PC-3 (cell line): Measurements from ENCODE around the gene MYH15. TPM values are rescaled to one million over a fixed set of nuclear protein-coding genes. Genes with fewer than 3 reads are reported as not detected.
A peak's percentile ranks its signal among the peaks of the same experiment; 100 is the strongest.

Experiments used
- ATAC-seq: fragments of 200-7000 bp; cut with Tn5 transposase; 2 replicates; pipeline ENCODE4 v1.9.1; 2020; ENCODE audit warnings: mild to moderate bottlenecking, moderate library complexity
- BruUV-seq: library from RNA; stranded (reverse); fragments of 400-500 nt; replicated peaks from 2 replicates; lab custom pipeline; 2021; lab: Mats Ljungman, UMichigan
- CTCF ChIA-PET: fragments of 300-600 bp; sonication (Branson Sonifier 250); formaldehyde crosslinking; loops from one replicate; lab custom pipeline; 2022; ENCODE audit warnings: antibody characterized with exemption; lab: Charles Lee
- POLR2A ChIA-PET: fragments of 300-600 bp; sonication (Branson Sonifier 250); formaldehyde crosslinking; loops from one replicate; lab custom pipeline; 2022; ENCODE audit warnings: antibody characterized with exemption; ENCODE audit not compliant: unreplicated experiment; lab: Charles Lee
- DNase-seq: peaks from one replicate; pipeline ENCODE4 v3.0.0-alpha.2; 2015
- H2AFZ ChIP-seq: fragments of 300-600 bp; sonication (generic); 2 replicates; pipeline ENCODE4 v1.6.0; 2016; ENCODE audit warnings: antibody characterized with exemption, low read length
- H3F3A ChIP-seq: fragments of 300-600 bp; sonication (generic); one replicate; pipeline ENCODE4 v1.6.0; 2017; ENCODE audit warnings: antibody characterized with exemption, low read length, control low read depth, mild to moderate bottlenecking; ENCODE audit not compliant: unreplicated experiment
- H3K27ac ChIP-seq: fragments of 300-600 bp; sonication (generic); 2 replicates; pipeline ENCODE4 v1.5.1; 2016; ENCODE audit warnings: mild to moderate bottlenecking, low read length
- H3K27me3 ChIP-seq: fragments of 300-600 bp; sonication (generic); 2 replicates; pipeline ENCODE4 v1.6.1; 2016; ENCODE audit warnings: low read length, mixed read lengths
- H3K36me3 ChIP-seq: fragments of 300-600 bp; sonication (generic); 2 replicates; pipeline ENCODE4 v1.6.1; 2016; ENCODE audit warnings: low read depth, mixed run types, low read length, mixed read lengths
- H3K4me1 ChIP-seq: fragments of 300-600 bp; sonication (generic); 2 replicates; pipeline ENCODE4 v1.5.1; 2016; ENCODE audit warnings: low read length; ENCODE audit not compliant: insufficient read depth
- H3K4me2 ChIP-seq: fragments of 300-600 bp; sonication (generic); 2 replicates; pipeline ENCODE4 v1.6.0; 2016; ENCODE audit warnings: low read length
- H3K4me3 ChIP-seq: fragments of 300-600 bp; sonication (generic); 2 replicates; pipeline ENCODE4 v1.5.1; 2016; ENCODE audit warnings: mild to moderate bottlenecking, low read length, mixed read lengths
- H3K79me2 ChIP-seq: fragments of 300-600 bp; sonication (generic); 2 replicates; pipeline ENCODE4 v1.6.1; 2017; ENCODE audit warnings: low read length, mixed read lengths
- H3K9ac ChIP-seq: fragments of 300-600 bp; sonication (generic); 2 replicates; pipeline ENCODE4 v1.6.0; 2016; ENCODE audit warnings: mild to moderate bottlenecking, low read length
- H3K9me2 ChIP-seq: fragments of 300-600 bp; sonication (generic); replicated peaks from 2 replicates; pipeline ENCODE4 v1.6.1; 2016; ENCODE audit warnings: mixed run types, low read length, mixed read lengths
- H3K9me3 ChIP-seq: fragments of 300-600 bp; sonication (generic); 2 replicates; pipeline ENCODE4 v1.6.1; 2016; ENCODE audit warnings: low read length, mixed read lengths
- H4K20me1 ChIP-seq: fragments of 300-600 bp; sonication (generic); 2 replicates; pipeline ENCODE4 v1.6.1; 2016; ENCODE audit warnings: low read length, mixed read lengths
- EZH2 ChIP-seq: fragments of 300-600 bp; sonication (generic); IDR thresholded peaks from one replicate; pipeline ENCODE4 v1.6.1; 2017; ENCODE audit warnings: antibody characterized with exemption, mild to moderate bottlenecking, low read length; ENCODE audit not compliant: unreplicated experiment
- EZH2phosphoT487 ChIP-seq: fragments of 300-600 bp; sonication (generic); IDR thresholded peaks from 2 replicates; pipeline ENCODE4 v1.6.1; 2018; ENCODE audit warnings: mild to moderate bottlenecking, antibody characterized with exemption, low read length, borderline replicate concordance
- intact Hi-C: fragments of 100-400 bp; cut with micrococcal nuclease; formaldehyde crosslinking; loops from 2 replicates; pipeline ENCODE4 v1.9.0; 2023
- total RNA-seq: library from RNA; depleted of rRNA; stranded (reverse); fragments of >200 nt; gene quantifications from 2 replicates; pipeline ENCODE4 v1.2.3, GENCODE V29; 2014
- TF ChIP-seq, protein P1 (sequence below): fragments of 300-600 bp; sonication (generic); conservative IDR thresholded peaks from 2 replicates; pipeline ENCODE4 v1.5.1; 2017; ENCODE audit warnings: antibody characterized with exemption, low read depth, mild to moderate bottlenecking, low read length

MYH15 gene
- total RNA-seq, 1 experiment from 2014 or later = 2.4 TPM

DNA sequence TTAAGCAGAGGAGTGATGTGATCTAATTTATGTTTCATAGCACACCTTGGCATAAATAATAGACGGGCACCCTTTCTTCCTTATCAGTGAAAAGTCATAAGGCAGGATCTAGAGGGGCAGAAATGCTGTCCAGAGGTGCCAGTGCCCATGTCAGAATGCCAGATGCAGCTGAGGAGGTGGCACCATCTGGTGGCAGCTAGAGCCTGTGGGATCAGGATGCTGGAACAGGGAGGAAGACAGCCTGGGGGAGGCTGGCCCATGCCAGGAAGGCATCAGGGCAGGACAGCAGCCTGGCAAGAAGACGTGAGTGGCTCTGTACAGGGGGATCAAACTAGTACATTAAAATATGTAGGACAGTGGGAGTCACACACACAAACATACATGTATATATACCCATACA is 16.5 kb downstream of the MYH15 start:
- H3K4me1 ChIP-seq = 0 out of 2 replicates have a peak, but pooled peaks cover 3% of the 10 kb centered on the region
- H3K27ac ChIP-seq = no peak overlapping the region
- no peaks in the 10 kb centered on the region for H3K27me3 ChIP-seq
- no peak overlapping the region for H2AFZ ChIP-seq
- DNase-seq (peak; percentile 72), ATAC-seq (peak; percentile 89)
- no peaks in the 10 kb centered on the region for H4K20me1 ChIP-seq
- no TSS peak for BruUV-seq
- ChIA-PET CTCF (interaction anchor here (0.6 to 1.1 kb wide), 2 partner anchors 59 to 95 kb away, joined by 3 read pairs; partner anchors contain the start of genes CIP2A and DZIP3), POLR2A (no interaction called here)
- no peaks in the 10 kb centered on the region for H3K9me2 ChIP-seq
- no peak overlapping the region for H3K4me2 ChIP-seq
- no peaks in the 10 kb centered on the region for H3F3A ChIP-seq
- intact Hi-C loops = no loop called here
- no peaks in the 10 kb centered on the region for H3K79me2 ChIP-seq
- H3K9ac ChIP-seq = no peak overlapping the region
- H3K4me3 ChIP-seq = no peak overlapping the region
- no peak for TF ChIP-seq EZH2phosphoT487
- TF ChIP-seq, protein P1, sequence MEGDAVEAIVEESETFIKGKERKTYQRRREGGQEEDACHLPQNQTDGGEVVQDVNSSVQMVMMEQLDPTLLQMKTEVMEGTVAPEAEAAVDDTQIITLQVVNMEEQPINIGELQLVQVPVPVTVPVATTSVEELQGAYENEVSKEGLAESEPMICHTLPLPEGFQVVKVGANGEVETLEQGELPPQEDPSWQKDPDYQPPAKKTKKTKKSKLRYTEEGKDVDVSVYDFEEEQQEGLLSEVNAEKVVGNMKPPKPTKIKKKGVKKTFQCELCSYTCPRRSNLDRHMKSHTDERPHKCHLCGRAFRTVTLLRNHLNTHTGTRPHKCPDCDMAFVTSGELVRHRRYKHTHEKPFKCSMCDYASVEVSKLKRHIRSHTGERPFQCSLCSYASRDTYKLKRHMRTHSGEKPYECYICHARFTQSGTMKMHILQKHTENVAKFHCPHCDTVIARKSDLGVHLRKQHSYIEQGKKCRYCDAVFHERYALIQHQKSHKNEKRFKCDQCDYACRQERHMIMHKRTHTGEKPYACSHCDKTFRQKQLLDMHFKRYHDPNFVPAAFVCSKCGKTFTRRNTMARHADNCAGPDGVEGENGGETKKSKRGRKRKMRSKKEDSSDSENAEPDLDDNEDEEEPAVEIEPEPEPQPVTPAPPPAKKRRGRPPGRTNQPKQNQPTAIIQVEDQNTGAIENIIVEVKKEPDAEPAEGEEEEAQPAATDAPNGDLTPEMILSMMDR = peak; percentile 86
- H3K9me3 ChIP-seq = no peaks in the 10 kb centered on the region
- no peaks in the 10 kb centered on the region for H3K36me3 ChIP-seq

DNA sequence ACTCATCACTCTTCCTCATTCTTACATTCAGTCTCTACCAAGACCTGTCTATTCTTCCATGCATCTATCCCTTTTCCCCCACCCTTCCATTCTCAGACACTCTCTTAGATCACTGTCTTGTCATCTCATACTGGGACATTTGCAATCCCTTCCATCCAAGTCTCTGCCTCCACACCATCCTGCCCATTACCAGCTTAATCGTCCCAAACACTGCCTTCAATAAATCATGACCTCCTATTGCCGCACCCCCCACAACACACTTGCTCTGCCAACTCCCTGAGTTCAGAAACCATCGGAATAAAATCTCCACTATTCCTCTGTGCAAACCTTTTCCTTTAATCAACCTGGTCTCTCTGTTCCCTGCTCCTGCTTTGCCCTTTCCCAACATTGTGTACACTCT is 18.9 kb downstream of the MYH15 start:
- H3K4me2 ChIP-seq = no peak overlapping the region
- H3K9ac ChIP-seq = no peak overlapping the region
- H3F3A ChIP-seq = no peaks in the 10 kb centered on the region
- H2AFZ ChIP-seq = no peak overlapping the region
- peaks cover 15% of the 10 kb centered on the region for H3K4me1 ChIP-seq
- no peak overlapping the region for H3K4me3 ChIP-seq
- no peak overlapping the region for H3K27ac ChIP-seq
- ChIA-PET CTCF (no interaction called here), POLR2A (no interaction called here)
- TF ChIP-seq EZH2 = no peak
- TF ChIP-seq EZH2phosphoT487 = no peak
- TF ChIP-seq, protein P1 = no peak
- DNase-seq = no peak
- H4K20me1 ChIP-seq = no peaks in the 10 kb centered on the region
- H3K9me3 ChIP-seq = no peaks in the 10 kb centered on the region
- no peaks in the 10 kb centered on the region for H3K79me2 ChIP-seq
- BruUV-seq = no TSS peak
- intact Hi-C loops = no loop called here
- no peak for ATAC-seq
- no peaks in the 10 kb centered on the region for H3K9me2 ChIP-seq
- no peaks in the 10 kb centered on the region for H3K27me3 ChIP-seq
- H3K36me3 ChIP-seq = no peaks in the 10 kb centered on the region

DNA sequence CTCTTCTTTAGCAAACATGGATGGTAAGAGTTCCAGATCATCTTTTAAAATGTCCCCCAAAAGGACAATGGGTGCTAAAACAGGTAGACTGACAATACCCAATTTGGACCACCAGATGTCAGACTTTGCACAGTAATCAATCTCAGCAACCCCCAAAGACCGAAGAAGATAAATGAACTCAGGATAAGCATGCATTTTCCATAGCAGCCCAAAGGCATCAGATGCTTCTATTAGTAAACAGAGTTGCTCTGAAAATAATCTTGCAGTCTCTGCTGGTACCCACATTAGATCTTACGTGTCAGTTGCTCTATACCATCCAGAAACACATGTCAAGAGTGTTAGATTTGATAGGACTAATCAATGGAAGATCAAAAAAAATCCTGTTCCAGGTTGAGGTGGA is 20.6 kb downstream of the MYH15 start:
- H3K9ac ChIP-seq = no peak overlapping the region
- ChIA-PET POLR2A (no interaction called here), CTCF (interaction anchor here (0.6 kb wide), 1 partner anchor 63 kb away, joined by 3 read pairs; no protein-coding TSS in a partner anchor)
- H3K27ac ChIP-seq = no peak overlapping the region
- no peaks in the 10 kb centered on the region for H3F3A ChIP-seq
- no peaks in the 10 kb centered on the region for H3K9me2 ChIP-seq
- no peak overlapping the region for H2AFZ ChIP-seq
- no peaks in the 10 kb centered on the region for H3K79me2 ChIP-seq
- H3K9me3 ChIP-seq = no peaks in the 10 kb centered on the region
- no peak overlapping the region for H3K4me2 ChIP-seq
- intact Hi-C loops = loop anchor here (1.0 to 2.0 kb wide), 5 partner anchors 63 to 593 kb away; no protein-coding TSS in a partner anchor
- no peak overlapping the region for H3K4me3 ChIP-seq
- H3K36me3 ChIP-seq = no peaks in the 10 kb centered on the region
- no peaks in the 10 kb centered on the region for H3K27me3 ChIP-seq
- BruUV-seq = no TSS peak
- no peaks in the 10 kb centered on the region for H4K20me1 ChIP-seq
- peak; percentile 35; the same call in 1 of the 2 replicates for ATAC-seq
- TF ChIP-seq, protein P1 = peak; percentile 94
- TF ChIP-seq EZH2phosphoT487 = no peak
- peak; percentile 71 for DNase-seq
- peaks cover 16% of the 10 kb centered on the region for H3K4me1 ChIP-seq
